HG03575 (cell line): Measurements from ENCODE around the gene SNRPB.

ENCODE experiments used
- ATAC-seq: cut with Tn5 transposase; IDR thresholded peaks from one replicate; pipeline ENCODE4 v1.9.1; 2021; ENCODE audit not compliant: unreplicated experiment, insufficient number of reproducible peaks, low FRiP score; ENCODE audit errors: extremely low read depth

SNRPB gene

DNA sequence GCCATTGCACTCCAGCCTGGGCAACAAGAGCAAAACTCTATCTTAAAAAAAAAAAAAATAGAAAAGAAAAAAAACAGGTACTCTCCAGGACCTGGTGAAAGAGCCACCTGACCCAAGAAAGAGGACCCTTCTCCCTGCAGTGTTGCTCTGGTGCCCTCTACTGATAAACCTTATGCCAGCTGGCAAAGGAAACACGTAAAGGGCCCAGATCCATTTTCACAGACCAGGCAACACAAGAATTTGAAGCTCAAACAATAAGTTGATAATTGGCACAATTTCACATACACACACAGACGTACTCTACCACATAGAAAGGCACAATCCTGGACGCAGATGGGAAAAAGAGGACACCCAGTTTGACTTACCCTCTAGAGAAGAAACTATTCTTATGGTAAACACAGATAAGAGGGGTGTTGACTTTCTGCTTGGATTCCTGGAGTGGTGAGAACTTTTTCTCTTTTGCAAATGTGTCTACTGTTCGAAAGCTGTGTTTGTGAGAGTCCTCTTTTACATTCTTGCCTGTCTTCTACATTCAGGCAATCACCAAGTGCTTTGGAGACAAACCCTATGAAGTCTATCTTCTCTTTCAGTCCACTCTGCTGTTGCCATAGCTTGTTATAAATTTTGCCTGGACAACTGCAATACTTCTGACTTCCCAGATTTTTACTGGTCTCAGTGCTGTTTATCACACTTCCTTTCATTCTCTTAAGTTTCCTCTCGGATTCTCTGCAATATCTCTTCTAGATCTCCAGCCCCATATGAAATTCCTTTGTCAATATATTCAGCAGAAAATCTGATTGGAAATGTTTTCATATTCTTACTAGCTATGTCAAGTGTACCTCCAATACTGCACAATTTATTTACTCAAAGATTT, 6.4 kb upstream of the SNRPB start:
- ATAC-seq = no peak

GRCh38 chr20:2475850-2476741, 5.5 kb upstream of the SNRPB start:
- no peak for ATAC-seq

DNA sequence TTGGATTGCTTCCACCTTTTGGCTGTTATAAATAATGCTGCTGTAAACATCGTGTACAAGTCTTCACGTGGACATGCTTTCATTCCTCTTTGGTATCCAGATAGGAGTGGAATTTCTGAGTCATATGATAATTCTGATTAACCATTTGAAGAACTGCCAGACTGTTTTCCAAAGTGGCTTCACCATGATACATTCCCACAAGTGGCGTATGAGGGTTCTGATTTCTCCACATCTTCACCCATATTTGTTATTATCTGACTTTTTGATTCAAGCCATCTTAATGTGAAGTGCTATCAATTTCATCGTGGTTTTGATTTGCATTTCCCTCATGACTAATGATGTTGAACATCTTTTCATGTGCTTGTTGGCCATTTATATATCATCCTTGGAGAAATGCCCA, 2.9 kb upstream of the SNRPB start:
- ATAC-seq = no peak

- no peak for ATAC-seq
Measured at GRCh38 chr20:2469991-2470422, 582 bp downstream of the SNRPB start.

GRCh38 chr20:2468581-2469407, 1.8 kb downstream of the SNRPB start:
- no peak for ATAC-seq

- ATAC-seq = no peak
Measured at GRCh38 chr20:2467412-2467811, 3.2 kb downstream of the SNRPB start.

DNA sequence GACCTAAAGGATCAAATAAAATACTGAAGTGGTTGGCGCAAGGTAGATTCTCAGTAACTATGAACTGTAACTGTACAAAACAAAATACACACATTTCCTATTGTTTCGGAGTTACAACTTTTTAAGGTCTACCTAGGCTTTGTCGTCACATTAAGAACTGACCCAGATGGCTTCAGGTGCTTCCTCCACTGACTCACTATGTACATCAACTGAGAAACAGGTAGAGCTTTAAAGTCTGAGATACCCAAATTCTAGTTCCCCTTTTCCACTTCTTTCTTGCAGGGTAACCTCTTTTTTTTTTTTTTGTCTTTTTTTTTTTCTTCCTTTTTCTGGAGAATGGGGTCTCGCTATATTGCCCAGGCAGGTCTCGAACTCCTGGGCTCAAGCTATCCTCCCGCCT, 5.5 kb downstream of the SNRPB start:
- ATAC-seq = no peak

- ATAC-seq = no peak
Measured at GRCh38 chr20:2463616-2464365, 6.8 kb downstream of the SNRPB start.

DNA sequence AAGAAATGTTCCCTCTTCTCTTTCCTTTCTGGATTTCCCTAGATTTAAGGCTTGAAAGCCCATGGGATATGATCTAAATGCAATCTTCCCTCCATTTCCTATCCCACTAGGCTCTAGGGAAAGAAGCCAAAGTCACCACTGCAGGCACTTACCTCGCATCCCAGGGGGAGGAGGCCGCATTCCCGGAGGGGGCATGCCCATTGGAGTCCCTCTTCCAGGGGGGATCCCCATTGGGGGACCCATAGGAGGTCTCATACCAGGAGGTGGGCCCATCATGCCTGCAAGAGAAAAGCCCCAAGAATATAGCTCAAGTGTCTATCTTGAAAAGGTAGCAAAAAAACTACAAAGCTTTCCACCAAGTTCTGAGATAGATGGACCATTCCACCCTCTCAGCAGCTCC, 8.1 kb downstream of the SNRPB start:
- no peak for ATAC-seq

GRCh38 chr20:2460752-2461424, 9.7 kb downstream of the SNRPB start:
- no peak for ATAC-seq

GRCh38 chr20:2459981-2460751, 10.4 kb downstream of the SNRPB start:
- ATAC-seq = no peak

DNA sequence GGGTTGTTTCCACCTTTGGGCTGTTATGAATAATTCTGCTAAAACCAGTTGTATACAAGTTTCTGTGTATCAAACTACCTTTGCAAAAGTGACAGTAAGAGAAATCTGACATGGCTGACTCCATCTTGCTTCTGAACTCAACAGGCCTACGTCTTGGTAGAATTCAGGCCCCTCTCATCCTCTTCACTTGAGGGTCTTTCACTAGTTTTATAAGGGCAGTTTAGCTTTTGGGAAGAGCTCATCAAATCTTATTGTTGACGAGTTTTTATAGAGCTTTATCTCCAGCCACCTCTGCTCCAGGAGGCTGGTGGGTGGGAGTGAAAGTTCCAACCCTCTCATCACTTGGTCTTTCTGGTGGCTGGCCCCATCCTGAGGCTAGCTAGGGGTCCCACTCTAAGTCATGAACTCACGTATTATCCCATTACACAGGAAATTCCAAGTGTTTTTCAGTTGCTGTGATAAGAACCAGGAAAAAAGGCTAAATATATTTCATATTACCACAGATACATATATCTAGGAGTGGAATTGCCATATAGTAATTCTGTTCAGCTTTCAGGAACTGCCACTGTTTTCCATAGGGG, 11.6 kb downstream of the SNRPB start:
- ATAC-seq = no peak

DNA sequence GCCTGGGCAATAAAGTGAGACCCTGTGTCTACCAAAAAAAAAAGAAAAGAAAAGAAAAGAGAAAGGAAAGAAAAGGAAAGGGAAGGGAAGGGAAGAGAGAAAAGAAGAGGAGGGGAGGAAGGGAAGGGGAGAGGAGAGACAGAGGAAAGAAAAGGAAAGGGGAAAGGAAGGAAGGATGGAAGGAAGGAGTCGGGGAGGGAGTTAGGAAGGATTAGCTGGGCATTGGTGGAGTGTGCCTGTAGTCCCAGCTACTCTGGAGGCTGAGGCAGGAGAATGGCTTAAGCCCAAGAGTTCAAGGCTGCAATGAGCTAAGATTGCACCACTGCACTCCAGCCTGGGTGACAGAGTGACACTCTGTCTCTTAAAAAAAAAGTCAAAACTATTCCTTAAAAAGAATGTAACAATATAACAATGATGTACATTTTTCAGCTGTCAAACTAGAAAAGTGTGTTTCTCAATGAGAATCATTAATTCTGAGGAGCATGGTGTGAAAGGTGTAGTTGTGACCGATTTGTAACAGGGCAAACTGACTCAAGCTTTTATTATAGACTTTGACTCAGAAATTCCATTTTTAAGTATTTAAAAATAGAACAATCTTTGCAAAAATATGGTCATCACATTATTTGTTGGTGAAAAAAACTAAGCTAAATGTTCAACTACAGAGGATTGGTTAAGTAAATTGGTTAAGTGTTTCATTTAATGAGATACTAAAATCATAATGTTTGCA, 14.7 kb downstream of the SNRPB start:
- no peak for ATAC-seq

- no peak for ATAC-seq
Measured at GRCh38 chr20:2453792-2454191, 16.8 kb downstream of the SNRPB start.

GRCh38 chr20:2451939-2452732, 18.5 kb downstream of the SNRPB start:
- ATAC-seq = no peak

- no peak for ATAC-seq
Measured at GRCh38 chr20:2451422-2451821, 19.2 kb downstream of the SNRPB start.
